Measurements from ENCODE around the gene ADGRG3. TPM values are rescaled to one million over a fixed set of nuclear protein-coding genes. Genes with fewer than 3 reads are reported as not detected.
A peak's percentile ranks its signal among the peaks of the same experiment; 100 is the strongest.

Gene ADGRG3
- total and polyA plus RNA-seq, 9 of the 15 experiments (the other 6 are each of a cell fraction or from before 2014, with no cell fraction given): 0.09 to 0.52 (median 0.14) TPM; not detected in 3

DNA sequence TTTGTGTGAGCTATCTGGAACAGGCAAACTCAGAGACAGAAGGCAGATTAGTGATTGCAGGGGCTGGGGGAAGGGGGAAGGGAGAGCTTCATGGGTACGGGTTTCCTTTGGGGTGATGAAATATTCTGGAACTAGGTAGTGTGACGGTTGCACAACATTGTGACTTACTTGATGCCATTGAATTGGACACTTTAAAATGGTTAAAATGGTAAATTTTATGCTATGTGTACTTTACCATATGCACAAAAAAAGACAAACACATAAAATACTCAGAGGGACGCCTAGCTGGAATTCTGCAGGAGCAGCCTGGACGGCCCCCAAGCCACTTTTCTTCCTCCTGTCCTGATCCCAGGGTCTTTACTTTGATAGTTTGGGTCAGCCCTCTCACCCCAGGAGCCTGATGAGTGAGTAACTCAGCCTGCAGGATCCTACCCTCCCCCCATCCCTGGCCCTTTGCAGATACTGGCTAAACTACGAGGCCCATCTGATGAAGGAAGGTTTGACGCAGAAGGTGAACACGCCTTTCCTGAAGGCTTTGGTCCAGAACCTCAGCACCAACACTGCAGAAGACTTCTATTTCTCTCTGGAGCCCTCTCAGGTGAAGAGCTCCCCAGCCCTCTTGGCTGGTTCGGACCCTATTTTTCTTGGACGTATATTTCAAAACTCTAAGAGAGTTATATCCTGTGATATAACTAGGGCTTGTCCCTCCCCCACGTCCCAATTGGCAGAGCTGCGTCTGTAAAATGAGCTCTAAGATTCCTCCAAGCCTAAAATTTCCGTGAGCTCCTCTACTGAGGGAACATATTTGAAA is 7.8 kb downstream of the ADGRG3 start (continued):
- TF ChIP-seq, protein P1, sequence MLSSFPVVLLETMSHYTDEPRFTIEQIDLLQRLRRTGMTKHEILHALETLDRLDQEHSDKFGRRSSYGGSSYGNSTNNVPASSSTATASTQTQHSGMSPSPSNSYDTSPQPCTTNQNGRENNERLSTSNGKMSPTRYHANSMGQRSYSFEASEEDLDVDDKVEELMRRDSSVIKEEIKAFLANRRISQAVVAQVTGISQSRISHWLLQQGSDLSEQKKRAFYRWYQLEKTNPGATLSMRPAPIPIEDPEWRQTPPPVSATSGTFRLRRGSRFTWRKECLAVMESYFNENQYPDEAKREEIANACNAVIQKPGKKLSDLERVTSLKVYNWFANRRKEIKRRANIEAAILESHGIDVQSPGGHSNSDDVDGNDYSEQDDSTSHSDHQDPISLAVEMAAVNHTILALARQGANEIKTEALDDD (IDR thresholded peaks at IDR 0.05): peak; percentile 86
- TF ChIP-seq ZNF584 (CRISPR knock-in tag; IDR thresholded peaks at IDR 0.05; ENCODE audit: low read depth): 0 out of 2 replicates have a peak, but pooled peaks have one; percentile 32
- TF ChIP-seq POU5F1 (IDR thresholded peaks at IDR 0.05; ENCODE audit: borderline replicate concordance, low read depth, low read length, partially characterized antibody): no peak
- TF ChIP-seq KLF16 (IDR thresholded peaks at IDR 0.05): peak; percentile 39; the same call in 1 of the 2 replicates
- TF ChIP-seq CBFA2T2 (conservative IDR thresholded peaks at IDR 0.05): peak; percentile 50
- peak; percentile 77 for TF ChIP-seq MEIS2 (IDR thresholded peaks at IDR 0.05; ENCODE audit: partially characterized antibody)
- no peak for TF ChIP-seq ZNF57 (CRISPR knock-in tag; IDR thresholded peaks at IDR 0.05)
- no peak for TF ChIP-seq ZBTB1 (CRISPR knock-in tag; IDR thresholded peaks at IDR 0.05; ENCODE audit: borderline replicate concordance, low read depth)
- TF ChIP-seq TEAD4 (IDR thresholded peaks at IDR 0.05; ENCODE audit: low read length): peak; percentile 63
- TF ChIP-seq TEAD4 (CRISPR knock-in tag; IDR thresholded peaks at IDR 0.05; ENCODE audit: borderline replicate concordance): no peak
- TF ChIP-seq HMGN3 (IDR thresholded peaks at IDR 0.05; ENCODE audit: borderline replicate concordance, extremely low read depth, insufficient read length, low read depth, low read length): no peak
- TF ChIP-seq FOS (IDR thresholded peaks at IDR 0.05; ENCODE audit: extremely low read depth, insufficient read length): no peak
- no peak for TF ChIP-seq TAF9B (IDR thresholded peaks at IDR 0.05; ENCODE audit: partially characterized antibody)
- TF ChIP-seq RAD51 (IDR thresholded peaks at IDR 0.05; ENCODE audit: borderline replicate concordance, low read depth): no peak
- TF ChIP-seq, protein P2, sequence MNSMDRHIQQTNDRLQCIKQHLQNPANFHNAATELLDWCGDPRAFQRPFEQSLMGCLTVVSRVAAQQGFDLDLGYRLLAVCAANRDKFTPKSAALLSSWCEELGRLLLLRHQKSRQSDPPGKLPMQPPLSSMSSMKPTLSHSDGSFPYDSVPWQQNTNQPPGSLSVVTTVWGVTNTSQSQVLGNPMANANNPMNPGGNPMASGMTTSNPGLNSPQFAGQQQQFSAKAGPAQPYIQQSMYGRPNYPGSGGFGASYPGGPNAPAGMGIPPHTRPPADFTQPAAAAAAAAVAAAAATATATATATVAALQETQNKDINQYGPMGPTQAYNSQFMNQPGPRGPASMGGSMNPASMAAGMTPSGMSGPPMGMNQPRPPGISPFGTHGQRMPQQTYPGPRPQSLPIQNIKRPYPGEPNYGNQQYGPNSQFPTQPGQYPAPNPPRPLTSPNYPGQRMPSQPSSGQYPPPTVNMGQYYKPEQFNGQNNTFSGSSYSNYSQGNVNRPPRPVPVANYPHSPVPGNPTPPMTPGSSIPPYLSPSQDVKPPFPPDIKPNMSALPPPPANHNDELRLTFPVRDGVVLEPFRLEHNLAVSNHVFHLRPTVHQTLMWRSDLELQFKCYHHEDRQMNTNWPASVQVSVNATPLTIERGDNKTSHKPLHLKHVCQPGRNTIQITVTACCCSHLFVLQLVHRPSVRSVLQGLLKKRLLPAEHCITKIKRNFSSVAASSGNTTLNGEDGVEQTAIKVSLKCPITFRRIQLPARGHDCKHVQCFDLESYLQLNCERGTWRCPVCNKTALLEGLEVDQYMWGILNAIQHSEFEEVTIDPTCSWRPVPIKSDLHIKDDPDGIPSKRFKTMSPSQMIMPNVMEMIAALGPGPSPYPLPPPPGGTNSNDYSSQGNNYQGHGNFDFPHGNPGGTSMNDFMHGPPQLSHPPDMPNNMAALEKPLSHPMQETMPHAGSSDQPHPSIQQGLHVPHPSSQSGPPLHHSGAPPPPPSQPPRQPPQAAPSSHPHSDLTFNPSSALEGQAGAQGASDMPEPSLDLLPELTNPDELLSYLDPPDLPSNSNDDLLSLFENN (IDR thresholded peaks at IDR 0.05; ENCODE audit: low read depth in 2 of 2, low read length in 2 of 2): peak in 1 of 2 experiments; percentile 39; a peak in 1 of 4 replicates
- 0 out of 2 replicates have a peak, but pooled peaks have one; percentile 31 for TF ChIP-seq ZBTB7A (IDR thresholded peaks at IDR 0.05; ENCODE audit: borderline replicate concordance, control insufficient read depth, low read depth, low read length)
- peak; percentile 81 for TF ChIP-seq CREM (IDR thresholded peaks at IDR 0.05; ENCODE audit: low read depth)
- TF ChIP-seq, protein P3, sequence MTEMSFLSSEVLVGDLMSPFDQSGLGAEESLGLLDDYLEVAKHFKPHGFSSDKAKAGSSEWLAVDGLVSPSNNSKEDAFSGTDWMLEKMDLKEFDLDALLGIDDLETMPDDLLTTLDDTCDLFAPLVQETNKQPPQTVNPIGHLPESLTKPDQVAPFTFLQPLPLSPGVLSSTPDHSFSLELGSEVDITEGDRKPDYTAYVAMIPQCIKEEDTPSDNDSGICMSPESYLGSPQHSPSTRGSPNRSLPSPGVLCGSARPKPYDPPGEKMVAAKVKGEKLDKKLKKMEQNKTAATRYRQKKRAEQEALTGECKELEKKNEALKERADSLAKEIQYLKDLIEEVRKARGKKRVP (CRISPR knock-in tag; IDR thresholded peaks at IDR 0.05): peak; percentile 33; the same call in 1 of the 2 replicates
- TF ChIP-seq GATA2 (CRISPR knock-in tag; IDR thresholded peaks at IDR 0.05): peak; percentile 66; the same call in 1 of the 2 replicates
- peak; percentile 61 for TF ChIP-seq JUND (IDR thresholded peaks at IDR 0.05; ENCODE audit: borderline replicate concordance, low read depth, low read length)
- no peak; the same call in 2 of the 3 replicates for TF ChIP-seq JUND (tag; IDR thresholded peaks at IDR 0.05; ENCODE audit: borderline replicate concordance, low read depth, low read length)
- peak; percentile 83 for TF ChIP-seq ARID1B (IDR thresholded peaks at IDR 0.05)
